HEK293 (cell line): ENCODE measurements around the gene TREX2.

Source experiments
- CTCF ChIA-PET: fragments of 350-600 bp; formaldehyde crosslinking; extraction: SDS; loops from one replicate; lab custom pipeline; 2021; ENCODE audit warnings: antibody characterized with exemption; lab: Yijun Ruan, JAX
- POLR2A ChIA-PET: fragments of 300-600 bp; formaldehyde crosslinking; extraction: SDS; loops from one replicate; lab custom pipeline; 2020; ENCODE audit warnings: antibody characterized with exemption, inconsistent platforms; lab: Yijun Ruan, JAX
- H3K27ac ChIP-seq: fragments of 200-500 bp; sonication (Bioruptor generic); 2 replicates; pipeline ENCODE4 v1.5.1; 2014; ENCODE audit warnings: low read depth, low read length, control low read depth, inconsistent platforms; ENCODE audit errors: extremely low read depth
- H3K36me3 ChIP-seq, 2 experiments: fragments of 200-500 bp in 1 of 2; sonication (Bioruptor generic) in 1 of 2; 1 replicate in 1 of 2; 2 replicates in 1 of 2; pipeline ENCODE4 v1.5.1; 2014 to 2017; ENCODE audit warnings: inconsistent platforms in 2 of 2, low read length in 2 of 2; ENCODE audit not compliant: control insufficient read depth in 2 of 2, insufficient read depth in 1 of 2
- H3K4me1 ChIP-seq: fragments of 200-500 bp; sonication (Bioruptor generic); 2 replicates; pipeline ENCODE4 v1.5.1; 2014; ENCODE audit warnings: mild to moderate bottlenecking, low read length, inconsistent platforms; ENCODE audit not compliant: control insufficient read depth, insufficient read depth
- H3K4me3 ChIP-seq: 2 replicates; pipeline ENCODE4 v1.5.1; 2011; ENCODE audit warnings: low read depth, mild to moderate bottlenecking, control low read depth, low read length, moderate library complexity
- H3K9me3 ChIP-seq: fragments of 200-500 bp; sonication (Bioruptor generic); 2 replicates; pipeline ENCODE4 v1.5.1; 2014; ENCODE audit warnings: low read depth, low read length, inconsistent platforms; ENCODE audit not compliant: control insufficient read depth, insufficient read depth
- FEZF1 ChIP-seq: fragments of 450-650 bp; formaldehyde crosslinking; IDR thresholded peaks from 2 replicates; pipeline ENCODE4 v1.5.1; 2016; ENCODE audit warnings: missing biosample characterization, missing genetic modification characterization
- GLIS1 ChIP-seq: fragments of 450-650 bp; formaldehyde crosslinking; IDR thresholded peaks from 2 replicates; pipeline ENCODE4 v1.5.1; 2016; ENCODE audit warnings: missing biosample characterization, missing genetic modification characterization
- GLIS2 ChIP-seq: fragments of 450-650 bp; formaldehyde crosslinking; IDR thresholded peaks from 2 replicates; pipeline ENCODE4 v1.5.1; 2016; ENCODE audit warnings: missing biosample characterization, missing genetic modification characterization
- KLF9 ChIP-seq: fragments of 450-650 bp; formaldehyde crosslinking; IDR thresholded peaks from 2 replicates; pipeline ENCODE4 v1.5.1; 2016; ENCODE audit warnings: missing biosample characterization, missing genetic modification characterization, low read depth
- SCRT2 ChIP-seq: fragments of 450-650 bp; formaldehyde crosslinking; IDR thresholded peaks from 2 replicates; pipeline ENCODE4 v1.5.1; 2016; ENCODE audit warnings: missing biosample characterization, missing genetic modification characterization
- SETDB1 ChIP-seq: IDR thresholded peaks from one replicate; pipeline ENCODE4 v1.6.1; 2017; ENCODE audit warnings: mild to moderate bottlenecking, low read length, moderate library complexity, mixed read lengths; ENCODE audit not compliant: insufficient read length
- SP2 ChIP-seq: fragments of 450-650 bp; formaldehyde crosslinking; IDR thresholded peaks from 2 replicates; pipeline ENCODE4 v1.5.1; 2016; ENCODE audit warnings: missing biosample characterization, missing genetic modification characterization
- YY1 ChIP-seq: fragments of 450-650 bp; formaldehyde crosslinking; IDR thresholded peaks from 2 replicates; pipeline ENCODE4 v1.5.1; 2018; ENCODE audit warnings: missing biosample characterization, missing genetic modification characterization
- YY2 ChIP-seq: fragments of 450-650 bp; formaldehyde crosslinking; IDR thresholded peaks from 2 replicates; pipeline ENCODE4 v1.5.1; 2016; ENCODE audit warnings: missing biosample characterization, missing genetic modification characterization
- ZBTB48 ChIP-seq: fragments of 450-650 bp; formaldehyde crosslinking; IDR thresholded peaks from 2 replicates; pipeline ENCODE4 v1.5.1; 2016; ENCODE audit warnings: missing biosample characterization, missing genetic modification characterization
- ZFP69B ChIP-seq: fragments of 450-650 bp; formaldehyde crosslinking; IDR thresholded peaks from 2 replicates; pipeline ENCODE4 v1.5.1; 2016; ENCODE audit warnings: missing biosample characterization, missing genetic modification characterization
- ZNF174 ChIP-seq: fragments of 450-650 bp; formaldehyde crosslinking; IDR thresholded peaks from 2 replicates; pipeline ENCODE4 v1.5.0; 2017; ENCODE audit warnings: missing biosample characterization, mild to moderate bottlenecking, missing genetic modification characterization
- ZNF211 ChIP-seq: fragments of 450-650 bp; formaldehyde crosslinking; IDR thresholded peaks from 2 replicates; pipeline ENCODE4 v1.5.1; 2016; ENCODE audit warnings: low read depth, missing biosample characterization, missing genetic modification characterization
- ZNF223 ChIP-seq: fragments of 450-650 bp; formaldehyde crosslinking; IDR thresholded peaks from 2 replicates; pipeline ENCODE4 v1.5.1; 2016; ENCODE audit warnings: missing biosample characterization, missing genetic modification characterization
- ZNF354C ChIP-seq: fragments of 450-650 bp; formaldehyde crosslinking; IDR thresholded peaks from 2 replicates; pipeline ENCODE4 v1.5.1; 2016; ENCODE audit warnings: missing biosample characterization, missing genetic modification characterization, low read depth, borderline replicate concordance
- ZNF747 ChIP-seq: fragments of 450-650 bp; formaldehyde crosslinking; IDR thresholded peaks from 2 replicates; pipeline ENCODE4 v1.5.1; 2016; ENCODE audit warnings: missing biosample characterization, missing genetic modification characterization
- ZNF76 ChIP-seq: fragments of 450-650 bp; formaldehyde crosslinking; IDR thresholded peaks from 2 replicates; pipeline ENCODE4; 2016; ENCODE audit warnings: low read depth, missing biosample characterization, missing genetic modification characterization, borderline replicate concordance
- ZNF768 ChIP-seq: fragments of 450-650 bp; formaldehyde crosslinking; IDR thresholded peaks from 2 replicates; pipeline ENCODE4 v1.5.1; 2018; ENCODE audit warnings: missing biosample characterization, mild to moderate bottlenecking, missing genetic modification characterization
- ZSCAN30 ChIP-seq: fragments of 450-650 bp; IDR thresholded peaks from 2 replicates; pipeline ENCODE4 v1.5.1; 2018; ENCODE audit warnings: missing biosample characterization, mild to moderate bottlenecking, missing genetic modification characterization, moderate library complexity
- TF ChIP-seq, protein P1 (sequence below): fragments of 450-650 bp; formaldehyde crosslinking; IDR thresholded peaks from 2 replicates; pipeline ENCODE4 v1.5.1; 2016; ENCODE audit warnings: missing biosample characterization, missing genetic modification characterization
- TF ChIP-seq, protein P2 (sequence below): fragments of 450-650 bp; formaldehyde crosslinking; IDR thresholded peaks from 2 replicates; pipeline ENCODE4 v1.5.1; 2016; ENCODE audit warnings: missing biosample characterization, missing genetic modification characterization
- TF ChIP-seq, protein P3 (sequence below): fragments of 450-650 bp; formaldehyde crosslinking; IDR thresholded peaks from 2 replicates; pipeline ENCODE4 v1.5.1; 2016; ENCODE audit warnings: missing biosample characterization, missing genetic modification characterization, low read depth
- TF ChIP-seq, protein P4 (sequence below): fragments of 450-650 bp; formaldehyde crosslinking; IDR thresholded peaks from 2 replicates; pipeline ENCODE4 v1.5.1; 2016; ENCODE audit warnings: missing biosample characterization, missing genetic modification characterization
- TF ChIP-seq, protein P5 (sequence below): fragments of 450-650 bp; formaldehyde crosslinking; optimal IDR thresholded peaks from 2 replicates; pipeline ENCODE3; 2016; ENCODE audit warnings: missing biosample characterization, mild to moderate bottlenecking, missing genetic modification characterization
- TF ChIP-seq, protein P6 (sequence below): sonication (generic); formaldehyde crosslinking; IDR thresholded peaks from 2 replicates; pipeline ENCODE4 v1.8.1; 2022; ENCODE audit warnings: mild to moderate bottlenecking, moderate library complexity, missing genetic modification reagents

TREX2 gene

DNA sequence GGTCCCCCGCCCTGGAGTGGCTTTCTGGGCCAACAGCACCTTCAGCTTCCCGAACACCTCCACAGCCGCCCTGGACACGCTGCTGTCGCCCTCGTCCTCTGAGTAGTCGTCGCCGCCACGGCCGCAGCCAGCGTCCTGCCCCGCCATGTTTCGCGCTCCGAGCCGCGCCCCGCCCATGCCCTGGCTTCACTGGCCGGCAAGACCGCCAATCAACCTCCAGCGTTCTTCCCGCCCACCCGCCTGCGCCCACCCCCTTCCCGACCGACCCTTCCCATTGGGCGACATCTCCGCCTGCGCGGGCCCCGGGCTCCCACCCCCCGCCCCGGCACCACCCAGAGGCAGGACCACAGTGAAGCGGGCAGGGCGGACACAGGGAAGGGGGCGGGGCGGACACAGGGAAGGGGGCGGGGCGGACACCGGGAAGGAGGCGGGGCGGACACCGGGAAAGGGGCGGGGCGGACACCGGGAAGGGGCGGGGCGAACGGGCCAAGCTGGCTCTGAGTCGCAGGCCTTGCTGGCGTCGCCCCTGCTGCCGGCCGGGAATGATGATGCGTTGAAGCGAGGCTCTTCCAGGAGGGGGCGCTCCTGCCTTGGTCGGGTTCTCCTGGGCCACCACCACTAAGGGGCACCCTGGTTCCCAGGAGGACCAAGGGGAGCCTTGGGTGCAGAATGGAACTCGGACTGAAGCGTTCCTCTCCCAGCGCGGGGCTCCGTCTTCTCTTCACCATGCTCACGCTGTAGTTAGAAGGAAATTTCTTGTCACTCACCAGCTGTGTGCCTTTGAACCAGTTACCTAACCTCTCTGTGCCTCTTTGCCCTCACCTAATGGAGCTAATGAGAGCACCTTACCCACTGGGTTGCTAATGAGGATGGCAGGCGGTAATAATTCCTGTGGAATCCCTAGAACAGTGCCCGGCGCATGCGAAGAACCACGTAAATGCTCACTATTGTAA is 24.8 kb upstream of the TREX2 start, which contains the start of gene HAUS7:
TSS of gene HAUS7 (minus strand) at position 166 of the 953 bp plus-strand sequence. CDS start at position 147, 19 bp downstream.
- Histone ChIP-seq H3K4me3 (peak within 1 kb of the TSS; percentile 67), H3K9me3 (no peaks in the 10 kb centered on the region), H3K27ac (peak within 1 kb of the TSS; percentile 55; the same call in 1 of the 2 replicates), H3K36me3 (peaks cover 0 to 21% of the 10 kb centered on the region in 2 experiments; a peak in 1 of 3 replicates), H3K4me1 (no peaks in the 10 kb centered on the region)
- CTCF ChIA-PET = interaction anchor here (0.6 to 8.6 kb wide), 18 partner anchors 10 to 529 kb away, joined by 3 to 89 read pairs (median 4); no protein-coding TSS in a partner anchor
- POLR2A ChIA-PET = interaction anchor here (0.6 to 1.8 kb wide), 4 partner anchors 21 to 458 kb away, joined by 3 to 7 read pairs (median 5); no protein-coding TSS in a partner anchor
- TF ChIP-seq GLIS2 (tag by site-specific recombination) = peak; percentile 87; the same call in 1 of the 2 replicates
- peak; percentile 44 for TF ChIP-seq YY1 (tag by site-specific recombination)
- peak; percentile 99; the same call in 1 of the 2 replicates for TF ChIP-seq ZNF768 (tag by site-specific recombination)
- TF ChIP-seq, protein P1, sequence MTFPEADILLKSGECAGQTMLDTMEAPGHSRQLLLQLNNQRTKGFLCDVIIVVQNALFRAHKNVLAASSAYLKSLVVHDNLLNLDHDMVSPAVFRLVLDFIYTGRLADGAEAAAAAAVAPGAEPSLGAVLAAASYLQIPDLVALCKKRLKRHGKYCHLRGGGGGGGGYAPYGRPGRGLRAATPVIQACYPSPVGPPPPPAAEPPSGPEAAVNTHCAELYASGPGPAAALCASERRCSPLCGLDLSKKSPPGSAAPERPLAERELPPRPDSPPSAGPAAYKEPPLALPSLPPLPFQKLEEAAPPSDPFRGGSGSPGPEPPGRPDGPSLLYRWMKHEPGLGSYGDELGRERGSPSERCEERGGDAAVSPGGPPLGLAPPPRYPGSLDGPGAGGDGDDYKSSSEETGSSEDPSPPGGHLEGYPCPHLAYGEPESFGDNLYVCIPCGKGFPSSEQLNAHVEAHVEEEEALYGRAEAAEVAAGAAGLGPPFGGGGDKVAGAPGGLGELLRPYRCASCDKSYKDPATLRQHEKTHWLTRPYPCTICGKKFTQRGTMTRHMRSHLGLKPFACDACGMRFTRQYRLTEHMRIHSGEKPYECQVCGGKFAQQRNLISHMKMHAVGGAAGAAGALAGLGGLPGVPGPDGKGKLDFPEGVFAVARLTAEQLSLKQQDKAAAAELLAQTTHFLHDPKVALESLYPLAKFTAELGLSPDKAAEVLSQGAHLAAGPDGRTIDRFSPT (tag by site-specific recombination) = 0 out of 2 replicates have a peak, but pooled peaks have one; percentile 25
- TF ChIP-seq, protein P2, sequence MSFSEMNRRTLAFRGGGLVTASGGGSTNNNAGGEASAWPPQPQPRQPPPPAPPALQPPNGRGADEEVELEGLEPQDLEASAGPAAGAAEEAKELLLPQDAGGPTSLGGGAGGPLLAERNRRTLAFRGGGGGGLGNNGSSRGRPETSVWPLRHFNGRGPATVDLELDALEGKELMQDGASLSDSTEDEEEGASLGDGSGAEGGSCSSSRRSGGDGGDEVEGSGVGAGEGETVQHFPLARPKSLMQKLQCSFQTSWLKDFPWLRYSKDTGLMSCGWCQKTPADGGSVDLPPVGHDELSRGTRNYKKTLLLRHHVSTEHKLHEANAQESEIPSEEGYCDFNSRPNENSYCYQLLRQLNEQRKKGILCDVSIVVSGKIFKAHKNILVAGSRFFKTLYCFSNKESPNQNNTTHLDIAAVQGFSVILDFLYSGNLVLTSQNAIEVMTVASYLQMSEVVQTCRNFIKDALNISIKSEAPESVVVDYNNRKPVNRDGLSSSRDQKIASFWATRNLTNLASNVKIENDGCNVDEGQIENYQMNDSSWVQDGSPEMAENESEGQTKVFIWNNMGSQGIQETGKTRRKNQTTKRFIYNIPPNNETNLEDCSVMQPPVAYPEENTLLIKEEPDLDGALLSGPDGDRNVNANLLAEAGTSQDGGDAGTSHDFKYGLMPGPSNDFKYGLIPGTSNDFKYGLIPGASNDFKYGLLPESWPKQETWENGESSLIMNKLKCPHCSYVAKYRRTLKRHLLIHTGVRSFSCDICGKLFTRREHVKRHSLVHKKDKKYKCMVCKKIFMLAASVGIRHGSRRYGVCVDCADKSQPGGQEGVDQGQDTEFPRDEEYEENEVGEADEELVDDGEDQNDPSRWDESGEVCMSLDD (tag by site-specific recombination) = no peak
- peak; percentile 21; the same call in 1 of the 2 replicates for TF ChIP-seq KLF9 (tag by site-specific recombination)
- TF ChIP-seq, protein P3, sequence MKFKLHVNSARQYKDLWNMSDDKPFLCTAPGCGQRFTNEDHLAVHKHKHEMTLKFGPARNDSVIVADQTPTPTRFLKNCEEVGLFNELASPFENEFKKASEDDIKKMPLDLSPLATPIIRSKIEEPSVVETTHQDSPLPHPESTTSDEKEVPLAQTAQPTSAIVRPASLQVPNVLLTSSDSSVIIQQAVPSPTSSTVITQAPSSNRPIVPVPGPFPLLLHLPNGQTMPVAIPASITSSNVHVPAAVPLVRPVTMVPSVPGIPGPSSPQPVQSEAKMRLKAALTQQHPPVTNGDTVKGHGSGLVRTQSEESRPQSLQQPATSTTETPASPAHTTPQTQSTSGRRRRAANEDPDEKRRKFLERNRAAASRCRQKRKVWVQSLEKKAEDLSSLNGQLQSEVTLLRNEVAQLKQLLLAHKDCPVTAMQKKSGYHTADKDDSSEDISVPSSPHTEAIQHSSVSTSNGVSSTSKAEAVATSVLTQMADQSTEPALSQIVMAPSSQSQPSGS (tag by site-specific recombination) = no peak
- TF ChIP-seq SETDB1 = no peak
- peak; percentile 29; the same call in 1 of the 2 replicates for TF ChIP-seq GLIS1 (tag by site-specific recombination)
- TF ChIP-seq ZNF747 = no peak
- TF ChIP-seq ZSCAN30 (tag by site-specific recombination) = peak; percentile 56; the same call in 1 of the 2 replicates
- TF ChIP-seq ZNF354C (tag by site-specific recombination) = no peak
- no peak for TF ChIP-seq ZFP69B (tag by site-specific recombination)
- TF ChIP-seq, protein P4, sequence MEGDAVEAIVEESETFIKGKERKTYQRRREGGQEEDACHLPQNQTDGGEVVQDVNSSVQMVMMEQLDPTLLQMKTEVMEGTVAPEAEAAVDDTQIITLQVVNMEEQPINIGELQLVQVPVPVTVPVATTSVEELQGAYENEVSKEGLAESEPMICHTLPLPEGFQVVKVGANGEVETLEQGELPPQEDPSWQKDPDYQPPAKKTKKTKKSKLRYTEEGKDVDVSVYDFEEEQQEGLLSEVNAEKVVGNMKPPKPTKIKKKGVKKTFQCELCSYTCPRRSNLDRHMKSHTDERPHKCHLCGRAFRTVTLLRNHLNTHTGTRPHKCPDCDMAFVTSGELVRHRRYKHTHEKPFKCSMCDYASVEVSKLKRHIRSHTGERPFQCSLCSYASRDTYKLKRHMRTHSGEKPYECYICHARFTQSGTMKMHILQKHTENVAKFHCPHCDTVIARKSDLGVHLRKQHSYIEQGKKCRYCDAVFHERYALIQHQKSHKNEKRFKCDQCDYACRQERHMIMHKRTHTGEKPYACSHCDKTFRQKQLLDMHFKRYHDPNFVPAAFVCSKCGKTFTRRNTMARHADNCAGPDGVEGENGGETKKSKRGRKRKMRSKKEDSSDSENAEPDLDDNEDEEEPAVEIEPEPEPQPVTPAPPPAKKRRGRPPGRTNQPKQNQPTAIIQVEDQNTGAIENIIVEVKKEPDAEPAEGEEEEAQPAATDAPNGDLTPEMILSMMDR (tag by site-specific recombination) = peak; percentile 97
- 0 out of 2 replicates have a peak, but pooled peaks have one; percentile 21 for TF ChIP-seq ZNF76
- no peak for TF ChIP-seq ZNF211 (tag by site-specific recombination)
- TF ChIP-seq SCRT2 = peak; percentile 50; the same call in 1 of the 2 replicates
- TF ChIP-seq ZNF174 (tag by site-specific recombination) = no peak
- TF ChIP-seq FEZF1 = no peak
- TF ChIP-seq, protein P5, sequence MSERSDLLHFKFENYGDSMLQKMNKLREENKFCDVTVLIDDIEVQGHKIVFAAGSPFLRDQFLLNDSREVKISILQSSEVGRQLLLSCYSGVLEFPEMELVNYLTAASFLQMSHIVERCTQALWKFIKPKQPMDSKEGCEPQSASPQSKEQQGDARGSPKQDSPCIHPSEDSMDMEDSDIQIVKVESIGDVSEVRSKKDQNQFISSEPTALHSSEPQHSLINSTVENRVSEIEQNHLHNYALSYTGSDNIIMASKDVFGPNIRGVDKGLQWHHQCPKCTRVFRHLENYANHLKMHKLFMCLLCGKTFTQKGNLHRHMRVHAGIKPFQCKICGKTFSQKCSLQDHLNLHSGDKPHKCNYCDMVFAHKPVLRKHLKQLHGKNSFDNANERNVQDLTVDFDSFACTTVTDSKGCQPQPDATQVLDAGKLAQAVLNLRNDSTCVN (tag by site-specific recombination) = peak; percentile 39
- peak; percentile 64 for TF ChIP-seq YY2
- no peak for TF ChIP-seq ZBTB48
- TF ChIP-seq SP2 (tag by site-specific recombination) = peak; percentile 89
- TF ChIP-seq ZNF223 (tag by site-specific recombination) = peak; percentile 50; the same call in 1 of the 2 replicates
- TF ChIP-seq, protein P6, sequence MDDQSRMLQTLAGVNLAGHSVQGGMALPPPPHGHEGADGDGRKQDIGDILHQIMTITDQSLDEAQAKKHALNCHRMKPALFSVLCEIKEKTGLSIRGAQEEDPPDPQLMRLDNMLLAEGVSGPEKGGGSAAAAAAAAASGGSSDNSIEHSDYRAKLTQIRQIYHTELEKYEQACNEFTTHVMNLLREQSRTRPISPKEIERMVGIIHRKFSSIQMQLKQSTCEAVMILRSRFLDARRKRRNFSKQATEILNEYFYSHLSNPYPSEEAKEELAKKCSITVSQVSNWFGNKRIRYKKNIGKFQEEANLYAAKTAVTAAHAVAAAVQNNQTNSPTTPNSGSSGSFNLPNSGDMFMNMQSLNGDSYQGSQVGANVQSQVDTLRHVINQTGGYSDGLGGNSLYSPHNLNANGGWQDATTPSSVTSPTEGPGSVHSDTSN (CRISPR knock-in tag) = peak; percentile 80; the same call in 1 of the 2 replicates
